ENCODE measurements around the gene CDH20.
"Not testable (repeated sequence)": the region's sequence is repeated elsewhere in the genome, so short reads cannot be mapped to it uniquely, and the experiment has no call there.

The CDH20 gene

DNA sequence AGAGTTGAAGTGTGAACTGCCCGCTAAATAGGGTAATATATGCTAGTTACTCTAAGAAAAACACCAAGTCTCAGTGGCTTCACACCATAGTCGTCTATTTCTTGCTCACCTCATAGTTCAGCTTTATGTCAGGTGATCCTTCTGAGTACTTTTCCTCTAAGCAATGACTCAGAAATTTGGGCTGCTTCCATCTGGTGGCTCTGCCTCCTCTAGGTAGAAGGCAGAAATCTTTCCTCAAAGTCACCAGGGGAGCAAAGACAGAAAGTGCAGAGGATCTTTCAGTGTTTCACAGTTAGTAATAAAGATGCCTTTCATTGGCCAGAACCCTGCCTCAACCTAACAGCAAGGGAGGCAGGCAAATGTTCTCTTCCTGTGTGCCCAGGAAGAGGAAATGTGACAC lies 17.3 kb downstream of the CDH20 start:
- no peak for DNase-seq

DNA sequence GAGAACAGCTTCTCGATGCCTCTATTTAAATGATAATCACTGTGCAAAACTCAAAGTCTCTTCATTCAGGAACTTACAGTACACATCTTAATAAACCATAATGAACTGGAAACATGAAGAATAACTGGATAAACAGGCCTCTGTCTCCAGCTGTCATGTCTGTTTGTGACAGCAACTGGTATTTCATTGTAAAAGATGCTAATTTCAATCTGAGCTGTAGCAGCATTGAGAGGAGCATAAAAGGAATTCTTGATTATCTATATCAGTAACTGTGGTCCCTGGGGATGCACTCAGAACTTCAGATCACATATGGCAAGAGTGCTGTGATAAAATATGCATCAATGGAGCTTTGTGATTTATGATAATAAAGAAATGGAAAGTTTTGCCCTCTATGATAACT lies 18.8 kb downstream of the CDH20 start:
- no peak for DNase-seq

GRCh38 chr18:61352611-61353010 lies 19.4 kb downstream of the CDH20 start:
- no peak for DNase-seq

DNA sequence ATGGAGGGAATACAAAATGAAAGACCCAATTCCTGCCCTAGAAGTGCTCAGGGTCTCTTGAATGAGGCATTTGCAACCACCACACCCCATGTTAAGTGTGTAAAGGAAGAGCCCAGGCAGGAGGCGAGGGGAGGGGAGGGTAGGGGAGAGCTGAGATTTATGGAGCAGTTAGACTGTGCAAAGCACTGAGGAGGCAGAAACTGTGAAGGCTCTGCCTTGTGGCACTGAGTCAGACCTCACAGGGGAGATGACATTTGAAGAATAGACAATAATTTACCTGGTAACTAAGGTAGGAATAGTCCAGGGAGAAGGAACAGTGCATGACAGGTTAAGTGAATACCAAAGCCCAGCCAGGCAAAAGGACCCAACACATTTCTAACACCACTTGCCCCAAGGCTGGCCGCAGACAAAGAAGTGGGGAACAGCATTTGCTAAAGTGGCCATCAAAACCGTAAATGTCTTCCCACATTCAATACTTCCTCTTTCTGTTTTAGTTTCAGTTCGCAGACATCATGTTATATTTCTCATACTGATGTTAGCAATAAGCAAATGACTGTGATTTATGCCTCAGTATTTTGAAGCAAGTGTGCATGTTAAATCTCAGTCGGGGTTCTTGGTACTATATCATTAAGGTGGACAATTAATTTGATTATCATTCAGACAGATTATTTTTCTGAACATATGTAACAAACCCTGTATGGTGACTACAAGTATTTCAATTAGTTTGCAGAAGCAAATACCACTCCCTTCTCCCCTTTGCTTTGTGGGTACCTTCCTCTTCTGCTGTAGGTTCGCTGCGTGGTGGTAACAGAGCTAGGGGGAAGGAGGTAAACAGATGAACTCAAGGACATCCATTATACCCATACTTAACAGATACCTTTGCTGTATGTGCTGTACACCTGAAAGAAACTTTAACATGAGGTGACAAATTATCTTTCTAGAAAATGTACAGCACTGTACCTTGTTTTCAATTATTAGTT lies 27.5 kb downstream of the CDH20 start:
- no peak for DNase-seq

DNA sequence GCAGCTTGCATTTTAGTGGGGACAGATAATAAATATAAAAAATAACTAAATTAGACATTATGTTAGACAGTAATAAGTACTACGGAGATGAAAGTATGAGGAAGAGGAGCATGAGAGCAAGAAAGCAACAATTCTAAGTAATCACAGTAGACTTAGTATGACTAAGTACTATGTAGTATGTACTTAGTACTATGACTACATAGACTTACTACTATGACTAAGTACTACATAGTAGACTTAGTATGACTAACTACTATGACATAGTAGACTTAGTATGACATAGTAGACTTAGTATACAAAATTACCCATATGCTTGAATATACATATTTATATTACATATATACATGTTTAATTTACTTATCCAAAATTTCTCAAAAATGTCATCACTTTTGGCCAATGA lies 29.3 kb downstream of the CDH20 start:
- DNase-seq = no peak

- no peak for DNase-seq
Measured at GRCh38 chr18:61364953-61365352, 31.7 kb downstream of the CDH20 start.

DNA sequence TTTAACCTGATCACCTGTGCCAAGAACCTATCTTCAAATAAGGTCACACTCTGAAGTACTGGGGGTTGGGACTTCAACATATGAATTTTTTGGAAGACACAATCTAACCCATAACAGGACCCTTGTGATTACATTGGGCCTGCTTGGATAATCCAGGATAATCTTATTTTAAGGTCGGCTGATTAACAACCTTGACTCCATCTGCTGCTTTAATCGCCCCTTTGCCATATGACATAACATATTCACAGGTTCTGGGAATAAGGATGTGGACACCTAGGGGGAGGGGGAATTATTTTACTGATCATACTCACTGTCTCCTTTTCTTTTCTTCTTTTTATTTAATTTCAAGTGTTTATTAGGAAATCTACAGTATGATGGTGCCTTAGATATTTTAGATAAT lies 34.8 kb downstream of the CDH20 start:
- DNase-seq = no peak

GRCh38 chr18:61369671-61370070 lies 36.4 kb downstream of the CDH20 start:
- not testable (repeated sequence) for DNase-seq

DNA sequence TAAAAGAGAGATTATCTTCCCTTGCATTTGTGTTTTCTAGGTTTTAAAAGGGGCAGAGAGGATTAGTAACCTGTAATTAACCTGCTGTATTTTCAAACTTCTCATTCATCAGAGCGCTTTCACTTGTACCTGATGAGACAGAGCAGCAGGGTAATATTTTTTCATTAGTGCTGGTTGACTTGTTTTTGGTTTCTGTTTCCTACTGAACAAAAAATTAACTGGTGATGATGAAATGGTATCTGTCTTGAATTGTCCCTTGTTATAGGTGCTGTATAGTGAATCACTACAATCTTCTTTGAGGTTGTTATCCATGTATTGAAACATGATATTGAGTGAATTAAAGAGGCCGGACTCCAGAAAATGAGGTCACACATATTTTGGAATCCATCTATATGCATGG lies 37.9 kb downstream of the CDH20 start:
- DNase-seq = no peak

GRCh38 chr18:61379827-61380226 lies 46.6 kb downstream of the CDH20 start:
- no peak for DNase-seq

- DNase-seq = no peak
Measured at GRCh38 chr18:61388010-61388409, 54.8 kb downstream of the CDH20 start.

DNA sequence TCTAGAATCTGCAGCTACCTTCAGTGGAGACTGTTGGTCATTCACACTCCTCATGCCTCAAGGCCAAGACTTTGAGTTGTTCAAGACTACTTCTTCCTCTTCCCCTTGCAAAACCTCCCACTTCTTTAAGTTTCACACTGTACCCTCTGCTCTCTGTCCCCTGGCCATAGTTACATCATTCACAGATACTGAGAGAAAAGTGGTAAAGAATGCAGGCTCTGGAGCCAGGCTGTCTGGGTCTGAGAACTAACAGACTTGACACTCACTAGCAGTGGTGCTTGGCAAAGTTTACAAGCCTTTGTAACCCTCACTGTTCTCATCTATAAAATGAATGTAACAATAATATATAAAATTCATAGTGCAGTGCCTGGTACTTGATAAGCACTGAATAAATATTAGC lies 61.8 kb downstream of the CDH20 start:
- no peak for DNase-seq

GRCh38 chr18:61397222-61397621 lies 64.0 kb downstream of the CDH20 start:
- no peak for DNase-seq

- DNase-seq = no peak
Measured at GRCh38 chr18:61398961-61399705, 65.9 kb downstream of the CDH20 start.

DNA sequence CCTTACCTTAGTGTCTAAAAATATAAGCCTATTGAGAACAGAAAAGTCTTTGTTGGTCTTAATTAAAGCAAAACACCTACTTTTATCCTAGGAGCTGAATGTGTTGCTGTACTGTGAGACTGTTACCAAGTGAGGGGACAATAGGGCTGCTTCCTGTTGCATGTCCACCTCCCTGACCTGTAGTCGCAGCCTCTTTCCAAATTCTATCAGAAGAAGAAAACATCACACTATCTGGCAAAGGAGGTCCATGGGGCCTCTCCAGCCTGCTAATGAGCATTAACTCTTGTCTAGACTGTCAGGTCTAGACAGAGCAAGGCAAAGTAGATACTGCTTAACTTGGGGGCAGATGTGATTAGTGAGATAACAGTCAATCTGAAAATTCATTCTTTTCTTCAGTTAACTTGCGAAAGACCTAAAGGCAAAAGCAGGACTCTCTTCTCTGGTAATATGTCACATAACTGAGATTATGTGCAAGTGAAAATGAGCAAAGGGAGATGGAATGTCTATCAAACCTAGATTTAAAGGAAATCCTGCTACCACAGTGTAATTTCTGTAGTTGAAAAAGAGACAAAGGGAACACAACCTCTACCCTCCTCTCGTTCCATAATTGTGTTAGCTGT lies 66.9 kb downstream of the CDH20 start:
- no peak for DNase-seq

DNA sequence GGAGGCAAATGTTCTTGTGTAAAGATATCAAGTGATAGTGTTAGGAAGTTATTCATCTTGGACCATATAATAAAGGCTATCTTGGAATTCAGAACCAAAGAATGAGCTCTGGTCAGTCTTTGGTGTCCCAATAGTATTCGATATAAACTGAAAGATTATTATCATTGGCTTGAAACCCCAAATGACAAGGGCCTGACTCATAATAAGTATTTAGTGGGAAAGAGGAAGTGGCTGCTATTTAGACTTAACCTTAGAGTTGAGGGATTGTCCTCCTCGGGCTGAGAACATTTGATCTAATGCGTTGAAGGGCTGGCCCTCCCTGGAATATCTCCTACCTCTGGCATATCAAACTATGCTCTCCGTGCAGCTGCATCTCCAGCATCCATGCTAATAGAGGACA lies 67.5 kb downstream of the CDH20 start:
- DNase-seq = no peak

DNA sequence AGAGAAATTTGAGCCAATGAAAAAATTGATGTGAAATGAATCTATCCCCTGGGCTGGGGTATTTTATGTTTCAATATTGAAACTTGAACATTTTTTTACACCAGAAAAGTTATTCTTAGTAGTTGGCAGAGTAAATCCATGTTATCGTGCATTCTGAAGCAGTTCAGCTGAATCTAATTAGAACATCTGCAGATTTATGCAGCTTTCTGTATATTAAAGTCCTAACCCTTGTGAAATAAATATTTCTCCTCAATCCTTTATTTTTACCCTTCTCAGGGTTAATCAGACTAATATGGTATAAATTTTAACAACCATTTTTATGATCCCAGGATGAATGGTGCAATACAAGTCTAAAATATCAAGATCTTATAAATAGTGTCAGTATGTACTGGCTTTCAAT lies 69.5 kb downstream of the CDH20 start:
- no peak for DNase-seq

- DNase-seq = no peak
Measured at GRCh38 chr18:61413396-61413795, 80.2 kb downstream of the CDH20 start.

DNA sequence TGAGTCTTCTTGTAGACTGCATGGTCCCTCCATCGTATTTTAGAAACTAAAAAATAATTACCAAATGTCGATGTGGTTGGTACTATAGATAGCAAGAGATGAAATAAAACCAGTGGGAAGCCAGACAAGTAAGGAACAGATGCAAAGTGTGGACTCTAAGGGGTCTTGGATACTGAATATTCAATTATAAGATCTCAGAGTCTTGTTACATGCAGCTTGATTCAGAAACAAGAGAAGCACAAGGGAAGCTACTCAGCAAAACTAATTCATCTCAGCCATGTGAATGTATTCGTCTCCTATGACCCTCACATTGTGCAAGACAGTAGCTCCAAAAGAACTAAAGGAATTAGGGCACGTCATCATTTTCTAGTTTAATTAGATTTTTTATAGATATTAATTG lies 80.9 kb downstream of the CDH20 start:
- DNase-seq = no peak

GRCh38 chr18:61419763-61420162 lies 86.5 kb downstream of the CDH20 start:
- no peak for DNase-seq

DNA sequence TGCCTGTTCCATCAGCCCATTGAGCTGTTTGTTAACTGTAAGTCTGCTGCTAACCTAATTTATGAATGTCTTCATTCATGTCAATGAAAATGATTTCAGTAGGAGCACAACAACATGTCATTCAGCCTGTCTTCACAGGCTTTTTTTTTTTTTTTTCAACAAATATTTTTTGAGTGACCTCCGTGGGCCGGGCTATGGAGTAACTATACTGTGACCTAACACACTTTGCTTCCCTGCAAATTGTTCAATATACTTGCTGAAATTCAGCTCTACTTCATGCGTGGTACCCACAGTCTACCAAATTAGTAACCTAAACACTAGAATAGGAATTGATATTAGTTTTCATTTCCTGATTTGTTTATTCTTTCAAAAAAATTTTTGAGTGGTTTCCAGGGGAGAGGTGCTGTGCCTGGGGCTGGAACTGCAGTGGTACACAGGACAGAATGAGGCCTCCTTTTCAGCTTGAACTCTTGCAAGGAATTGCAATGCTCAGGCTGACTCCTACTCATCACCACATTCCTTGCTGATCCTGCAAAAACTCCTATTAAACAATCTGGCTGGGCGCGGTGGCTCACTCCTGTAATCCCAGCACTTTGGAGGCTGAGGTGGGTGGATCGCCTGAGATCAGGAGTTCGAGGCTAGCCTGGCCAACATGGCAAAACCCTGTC lies 87.1 kb downstream of the CDH20 start:
- DNase-seq = no peak

- no peak for DNase-seq
Measured at GRCh38 chr18:61426492-61427053, 93.3 kb downstream of the CDH20 start.

GRCh38 chr18:61428266-61428665 lies 95.0 kb downstream of the CDH20 start:
- DNase-seq = no peak

All from stimulated activated CD4-positive, alpha-beta T cell treated with anti-CD3 and anti-CD28 coated beads, Interleukin-1b, Interleukin-23, amount 100 ng/mL, for 48 hours (primary cell).